Small intestine (tissue), 7 donors: ENCODE measurements around the gene EXOC3L2. TPM values are rescaled to one million over a fixed set of nuclear protein-coding genes. Genes with fewer than 3 reads are reported as not detected.

Source experiments
- DNase-seq, 2 donors: peaks; one replicate each; pipeline versions ENCODE4 v3.0.0 to v3.0.0-alpha.2; 2013
- FAIRE-seq: peaks from 2 replicates; lab custom pipeline; 2012; peaks lifted over from hg19 to GRCh38; lab: Jason Lieb, UNC
- H3K27ac ChIP-seq, 3 donors: one replicate each; pipeline ENCODE4 v1.5.1; 2013; ENCODE audit warnings: low read length in 2 of 3, mild to moderate bottlenecking in 2 of 3, control low read depth in 1 of 3, inconsistent platforms in 1 of 3, low read depth in 1 of 3, moderate library complexity in 1 of 3
- H3K27me3 ChIP-seq, 3 donors: one replicate each; pipeline ENCODE4 v1.6.1; 2013; ENCODE audit warnings: low read length in 3 of 3, inconsistent platforms in 1 of 3; ENCODE audit not compliant: control insufficient read depth in 3 of 3, insufficient read depth in 3 of 3
- H3K36me3 ChIP-seq, 3 donors: one replicate each; pipeline ENCODE4 v1.6.1; 2013; ENCODE audit warnings: low read length in 3 of 3, inconsistent platforms in 1 of 3, low read depth in 1 of 3, mild to moderate bottlenecking in 1 of 3, moderate library complexity in 1 of 3; ENCODE audit not compliant: control insufficient read depth in 3 of 3, insufficient read depth in 2 of 3
- H3K4me1 ChIP-seq, 3 donors: one replicate each; pipeline ENCODE4 v1.6.1; 2013; ENCODE audit warnings: low read length in 2 of 3, inconsistent platforms in 1 of 3, low read depth in 1 of 3, mild to moderate bottlenecking in 1 of 3, moderate library complexity in 1 of 3; ENCODE audit not compliant: control insufficient read depth in 3 of 3, insufficient read depth in 2 of 3
- H3K4me3 ChIP-seq, 3 donors: one replicate each; pipeline ENCODE4 v1.5.1; 2013; ENCODE audit warnings: low read length in 3 of 3, control low read depth in 1 of 3, inconsistent platforms in 1 of 3, low read depth in 1 of 3, mild to moderate bottlenecking in 1 of 3, moderate library complexity in 1 of 3
- H3K9me3 ChIP-seq, 2 donors: one replicate each; pipeline ENCODE4 v1.6.1; 2013; ENCODE audit warnings: low read depth in 1 of 2, low read length in 1 of 2; ENCODE audit not compliant: control insufficient read depth in 2 of 2, insufficient read depth in 1 of 2
- WGBS, 3 donors: extraction: QIAGEN DNeasy Blood & Tissue Kit; methylation state at CpG; one replicate each; pipeline ENCODE4 v1.1.7; 2013; 5-methylcytosine and 5-hydroxymethylcytosine counted together
- polyA plus RNA-seq, 4 donors: library from polyadenylated mRNA; stranded (reverse) in 3 of 4; unstranded in 1 of 4; fragments of 200-250 nt in 3 of 4; fragments of 120-200 nt in 1 of 4; gene quantifications; one replicate each; pipeline versions ENCODE4 v1.2.1 to v1.2.3, GENCODE V29; 2013
- donor health status: healthy with polysubstance abuse.
- donor health status: control.
- donor health status: control.
- donor health status: Bipolar disorder and iron deficiency.
- donor health status: healthy.

Gene EXOC3L2
- polyA plus RNA-seq, 4 donors = 0.22 to 2.7 (median 2.1) TPM

- Histone ChIP-seq H3K4me3 (no peak overlapping the region), H3K4me1 (no peaks in the 10 kb centered on the region), H3K27ac (no peak overlapping the region), H3K36me3 (peaks cover under 1 to 53% (median 4%) of the 10 kb centered on the region in 3 donors), H3K9me3 (no peaks in the 10 kb centered on the region), H3K27me3 (no peaks in the 10 kb centered on the region)
- FAIRE-seq (no peak), DNase-seq (no peak)
- 86 to 93% (median 90%) methylated on average over 12 of the region's 12 CpGs for WGBS, 3 donors
Measured at GRCh38 chr19:45267296-45267695, 22.1 kb upstream of the EXOC3L2 start.

- H3K27ac ChIP-seq = no peak overlapping the region
- DNase-seq = no peak
- peaks cover 0 to 43% (median 4%) of the 10 kb centered on the region in 3 donors for H3K36me3 ChIP-seq
- H3K4me3 ChIP-seq = no peak overlapping the region
- H3K4me1 ChIP-seq = no peaks in the 10 kb centered on the region
- 91 to 92% (median 92%) methylated on average over 5 of the region's 5 CpGs for WGBS, 3 donors
- peaks cover 0 to 3% of the 10 kb centered on the region in 2 donors for H3K9me3 ChIP-seq
- no peak for FAIRE-seq
- no peaks in the 10 kb centered on the region for H3K27me3 ChIP-seq
Measured at GRCh38 chr19:45265375-45265774, 20.2 kb upstream of the EXOC3L2 start.

GRCh38 chr19:45264781-45265317 is 19.6 kb upstream of the EXOC3L2 start:
- 77 to 92% (median 91%) methylated on average over 19 of the region's 19 CpGs for WGBS, 3 donors
- Histone ChIP-seq H3K36me3 (peaks cover 0 to 46% (median 4%) of the 10 kb centered on the region in 3 donors), H3K4me1 (no peaks in the 10 kb centered on the region), H3K27ac (no peak overlapping the region), H3K27me3 (no peaks in the 10 kb centered on the region), H3K4me3 (no peak overlapping the region), H3K9me3 (peaks cover 0 to 3% of the 10 kb centered on the region in 2 donors)
- DNase-seq = no peak
- FAIRE-seq = no peak

GRCh38 chr19:45263013-45263412 is 17.8 kb upstream of the EXOC3L2 start:
- Histone ChIP-seq H3K27me3 (no peaks in the 10 kb centered on the region), H3K36me3 (peaks cover 0 to 39% (median 0%) of the 10 kb centered on the region in 3 donors), H3K4me3 (no peak overlapping the region), H3K4me1 (no peaks in the 10 kb centered on the region), H3K9me3 (peaks cover 0 to 3% of the 10 kb centered on the region in 2 donors), H3K27ac (no peak overlapping the region)
- no peak for FAIRE-seq
- no peak for DNase-seq
- 89 to 94% (median 93%) methylated on average over 10 to 11 of the region's 11 CpGs for WGBS, 3 donors

- no peak overlapping the region for H3K27ac ChIP-seq
- DNase-seq = no peak
- no peak overlapping the region for H3K4me3 ChIP-seq
- H3K4me1 ChIP-seq = no peaks in the 10 kb centered on the region
- no peaks in the 10 kb centered on the region for H3K27me3 ChIP-seq
- no peak for FAIRE-seq
- peaks cover 0 to 39% (median 0%) of the 10 kb centered on the region in 3 donors for H3K36me3 ChIP-seq
- peaks cover 0 to 3% of the 10 kb centered on the region in 2 donors for H3K9me3 ChIP-seq
- 88 to 93% (median 89%) methylated on average over 6 of the region's 6 CpGs for WGBS, 3 donors
Measured at GRCh38 chr19:45262570-45262969, 17.4 kb upstream of the EXOC3L2 start.

- FAIRE-seq = no peak
- Histone ChIP-seq H3K36me3 (peaks cover 0 to 25% (median 0%) of the 10 kb centered on the region in 3 donors), H3K27ac (no peak overlapping the region)
Measured at GRCh38 chr19:45258862-45259261, 13.7 kb upstream of the EXOC3L2 start.

GRCh38 chr19:45256836-45257235 is 11.6 kb upstream of the EXOC3L2 start:
- 94 to 98% (median 97%) methylated on average over 4 of the region's 4 CpGs for WGBS, 3 donors
- Histone ChIP-seq H3K4me1 (peaks cover 0 to 11% (median 7%) of the 10 kb centered on the region in 3 donors), H3K9me3 (peaks cover 0 to 3% of the 10 kb centered on the region in 2 donors), H3K27me3 (no peaks in the 10 kb centered on the region), H3K36me3 (peaks cover 0 to 22% (median 0%) of the 10 kb centered on the region in 3 donors), H3K4me3 (no peak overlapping the region), H3K27ac (no peak overlapping the region)
- DNase-seq = no peak
- FAIRE-seq = no peak

More at GRCh38 chr19:45258862-45259261, 13.7 kb upstream of the EXOC3L2 start:
- Histone ChIP-seq H3K9me3 (peaks cover 0 to 3% of the 10 kb centered on the region in 2 donors), H3K27me3 (no peaks in the 10 kb centered on the region), H3K4me1 (no peaks in the 10 kb centered on the region), H3K4me3 (no peak overlapping the region)
- DNase-seq = no peak
- WGBS, 3 donors = 95 to 96% (median 96%) methylated on average over 19 of the region's 19 CpGs

- H3K27ac ChIP-seq = no peak overlapping the region
- peaks cover 0 to under 1% of the 10 kb centered on the region in 2 donors for H3K9me3 ChIP-seq
- H3K4me1 ChIP-seq = peaks cover 0 to 11% (median 11%) of the 10 kb centered on the region in 3 donors
- no peaks in the 10 kb centered on the region for H3K27me3 ChIP-seq
- peaks cover 0 to 20% (median 0%) of the 10 kb centered on the region in 3 donors for H3K36me3 ChIP-seq
- WGBS, 3 donors = 86 to 91% (median 88%) methylated on average over 9 of the region's 9 CpGs
- H3K4me3 ChIP-seq = no peak overlapping the region
- DNase-seq (no peak), FAIRE-seq (no peak)
Measured at GRCh38 chr19:45255611-45256157, 10.5 kb upstream of the EXOC3L2 start.
